Endothelial cell of umbilical vein (primary cell): ENCODE results near the gene ERG. TPM values are rescaled to one million over a fixed set of nuclear protein-coding genes. Genes with fewer than 3 reads are reported as not detected.

ENCODE experiments used
- BruUV-seq: library from RNA; stranded (reverse); fragments of 400-500 nt; replicated peaks from 2 replicates; lab custom pipeline; 2021; lab: Mats Ljungman, UMichigan
- CTCF ChIA-PET: fragments of 300-600, 350-600 bp; sonication (Branson Sonifier 250); formaldehyde crosslinking; loops from one replicate; lab custom pipeline; 2021; ENCODE audit warnings: antibody characterized with exemption, inconsistent platforms; lab: Charles Lee
- POLR2A ChIA-PET: fragments of 300-600, 350-600 bp; sonication (Branson Sonifier 250); formaldehyde crosslinking; loops from one replicate; lab custom pipeline; 2021; ENCODE audit warnings: antibody characterized with exemption, inconsistent platforms; lab: Charles Lee
- DNase-seq: peaks from one replicate; pipeline ENCODE4 v3.0.0-alpha.2; 2011; ENCODE audit warnings: low read depth, low spot score
- FAIRE-seq: peaks from 2 replicates; lab custom pipeline; 2011; peaks lifted over from hg19 to GRCh38; lab: Jason Lieb, UNC
- H2AFZ ChIP-seq: 2 replicates; pipeline ENCODE4 v1.6.0; 2012; ENCODE audit warnings: low read depth, low read length, control low read depth, inconsistent platforms
- H3K27ac ChIP-seq: 2 replicates; pipeline ENCODE4 v1.5.1; 2011; ENCODE audit warnings: low read depth, mild to moderate bottlenecking, control low read depth, low read length, moderate library complexity; ENCODE audit not compliant: insufficient read depth
- H3K27me3 ChIP-seq, 2 experiments: 2 replicates each; pipeline versions ENCODE4 v1.6.0 to v1.6.1; 2011; ENCODE audit warnings: low read length in 2 of 2, mixed read lengths in 1 of 2; ENCODE audit not compliant: control insufficient read depth in 2 of 2, insufficient read depth in 2 of 2
- H3K36me3 ChIP-seq, 2 experiments: 2 replicates in 1 of 2; 3 replicates in 1 of 2; pipeline ENCODE4 v1.5.1; 2011; ENCODE audit warnings: low read length in 2 of 2, mild to moderate bottlenecking in 1 of 2, moderate library complexity in 1 of 2; ENCODE audit not compliant: control insufficient read depth in 2 of 2, insufficient read depth in 2 of 2; ENCODE audit errors: extremely low read depth in 1 of 2
- H3K4me1 ChIP-seq: 3 replicates; pipeline ENCODE4 v1.5.1; 2011; ENCODE audit warnings: mild to moderate bottlenecking, low read length; ENCODE audit not compliant: control insufficient read depth, insufficient read depth; ENCODE audit errors: extremely low read depth
- H3K4me2 ChIP-seq: 2 replicates; pipeline ENCODE4 v1.6.1; 2011; ENCODE audit warnings: low read length, control low read depth, mixed read lengths; ENCODE audit not compliant: insufficient read depth
- H3K4me3 ChIP-seq, 3 experiments: fragments of 200-600 bp in 1 of 3; sonication (generic), shearing (Covaris generic) in 1 of 3; replicated peaks in 1 of 3; 2 replicates each; pipeline ENCODE4 v1.5.1; 2011 to 2016; ENCODE audit warnings: control low read depth in 3 of 3, low read length in 3 of 3, mild to moderate bottlenecking in 2 of 3, inconsistent platforms in 1 of 3, low read depth in 1 of 3, moderate library complexity in 1 of 3; ENCODE audit not compliant: insufficient read depth in 1 of 3
- H3K79me2 ChIP-seq: 2 replicates; pipeline ENCODE4 v1.6.0; 2012; ENCODE audit warnings: low read length, inconsistent platforms; ENCODE audit not compliant: control insufficient read depth, insufficient read depth
- H3K9ac ChIP-seq: replicated peaks from 2 replicates; pipeline ENCODE3; 2011; ENCODE audit warnings: low read length, control low read depth; ENCODE audit not compliant: insufficient read depth; ENCODE audit errors: extremely low read depth
- H3K9me1 ChIP-seq: replicated peaks from 3 replicates; pipeline ENCODE4 v1.6.0; 2011; ENCODE audit warnings: mild to moderate bottlenecking, low read length; ENCODE audit not compliant: control insufficient read depth, insufficient read depth; ENCODE audit errors: extremely low read depth
- H3K9me3 ChIP-seq: replicated peaks from 2 replicates; pipeline ENCODE4 v1.5.1; 2012; ENCODE audit warnings: low read length, inconsistent platforms; ENCODE audit not compliant: control insufficient read depth, insufficient read depth
- H4K20me1 ChIP-seq: replicated peaks from 2 replicates; pipeline ENCODE3; 2011; ENCODE audit warnings: mild to moderate bottlenecking, low read length; ENCODE audit not compliant: control insufficient read depth, insufficient read depth; ENCODE audit errors: extremely low read depth
- CTCF ChIP-seq, 2 donors: IDR thresholded peaks; 1 replicate in 1 of 2; 2 replicates in 1 of 2; pipeline ENCODE4 v1.5.1; 2011; ENCODE audit warnings: low read length in 2 of 2, mild to moderate bottlenecking in 2 of 2, moderate library complexity in 2 of 2, control low read depth in 1 of 2, inconsistent platforms in 1 of 2, low read depth in 1 of 2; ENCODE audit not compliant: insufficient read depth in 1 of 2; ENCODE audit errors: extremely low read depth in 1 of 2
- EZH2 ChIP-seq: IDR thresholded peaks from 2 replicates; pipeline ENCODE4 v1.6.1; 2012; ENCODE audit warnings: borderline replicate concordance, low read depth, mild to moderate bottlenecking, moderate library complexity, low read length, inconsistent platforms; ENCODE audit not compliant: severe bottlenecking
- FOS ChIP-seq: IDR thresholded peaks from 2 replicates; pipeline ENCODE4 v1.6.1; 2011; ENCODE audit warnings: mild to moderate bottlenecking, low read length, moderate library complexity, borderline replicate concordance; ENCODE audit not compliant: insufficient read depth
- GATA2 ChIP-seq: IDR thresholded peaks from 2 replicates; pipeline ENCODE4 v1.7.0; 2011; ENCODE audit warnings: low read depth, mild to moderate bottlenecking, moderate library complexity, mixed read lengths, low read length; ENCODE audit not compliant: insufficient read length, insufficient read depth
- JUN ChIP-seq: IDR thresholded peaks from 2 replicates; pipeline ENCODE4 v1.6.1; 2011; ENCODE audit warnings: borderline replicate concordance, low read depth; ENCODE audit not compliant: insufficient read length, insufficient read depth
- MYC ChIP-seq: IDR thresholded peaks from one replicate; pipeline ENCODE4 v1.6.1; 2011; ENCODE audit warnings: mild to moderate bottlenecking, low read depth, low read length
- POLR2A ChIP-seq: IDR thresholded peaks from 2 replicates; pipeline ENCODE4 v1.6.1; 2012; ENCODE audit warnings: low read depth, mild to moderate bottlenecking, control low read depth, low read length
- POLR2AphosphoS5 ChIP-seq: IDR thresholded peaks from 2 replicates; pipeline ENCODE4 v1.6.1; 2012; ENCODE audit warnings: low read depth, mild to moderate bottlenecking, control low read depth, low read length, moderate library complexity; ENCODE audit not compliant: insufficient read depth
- dilution Hi-C: fragments of 300-500 bp; cut with MboI; formaldehyde crosslinking; loops from one replicate; pipeline ENCODE4 v1.15.0; 2019; ENCODE audit warnings: low sequenced_read_pairs; ENCODE audit not compliant: extremely low pct_ligation_motif_present
- intact Hi-C: fragments of 100-400 bp; cut with micrococcal nuclease; formaldehyde crosslinking; loops from one replicate; pipeline ENCODE4 v1.10.0; 2022
- polyA plus RNA-seq, 4 experiments: library from polyadenylated mRNA; depleted of rRNA in 3 of 4; stranded (reverse) in 3 of 4; unstranded in 1 of 4; fragments of >200 nt; gene quantifications; 2 replicates each; pipeline versions ENCODE4 v1.2.1 to v1.2.3, GENCODE V29; 2011 to 2012; ENCODE audit warnings: missing spikeins in 1 of 4
- total RNA-seq: library from RNA; stranded (reverse); gene quantifications from 2 replicates; pipeline ENCODE4 v1.2.3, GENCODE V29; 2021

Gene ERG
- total and polyA plus RNA-seq, 2 donors (not counting 3 experiments of a cell fraction or from before 2014, with no cell fraction given): 173 to 210 TPM

- dilution Hi-C loops: no loop called here
- Histone ChIP-seq H3K79me2 (no peaks in the 10 kb centered on the region), H3K4me2 (peak overlapping the region; percentile 69), H2AFZ (no peak overlapping the region), H3K9me3 (no peaks in the 10 kb centered on the region), H3K27me3 (no peaks in the 10 kb centered on the region), H3K9ac (no peak overlapping the region), H3K4me3 (no peak overlapping the region), H3K36me3 (peaks cover 5 to 8% of the 10 kb centered on the region in 2 experiments), H3K27ac (peak overlapping the region; percentile 19), H4K20me1 (no peaks in the 10 kb centered on the region), H3K4me1 (peaks cover 54% of the 10 kb centered on the region), H3K9me1 (no peaks in the 10 kb centered on the region)
- DNase-seq (peak; percentile 90), FAIRE-seq (peak; percentile 55)
- TF ChIP-seq CTCF (IDR thresholded peaks at IDR 0.05; ENCODE audit: extremely low read depth in 1 of 2, insufficient read depth in 1 of 2, low read depth in 1 of 2, low read length in 2 of 2) (no peak), GATA2 (peak; percentile 89), MYC (no peak), POLR2AphosphoS5 (peak; percentile 69)
- intact Hi-C loops: no loop called here
- ChIA-PET CTCF (interaction anchor here (0.8 to 2.7 kb wide), 5 partner anchors 12 to 126 kb away, joined by 3 to 11 read pairs (median 3); no protein-coding TSS in a partner anchor), POLR2A (interaction anchor here (1.0 to 1.3 kb wide), 2 partner anchors 12 to 111 kb away, joined by 4 to 6 read pairs; no protein-coding TSS in a partner anchor)
- no TSS peak for BruUV-seq
Observed at GRCh38 chr21:38376693-38377092, 121.6 kb downstream of the ERG start.

- FAIRE-seq (peak; percentile 75), DNase-seq (no peak)
- no peak overlapping the region for H3K9ac ChIP-seq
- H3K27ac ChIP-seq: peak overlapping the region; percentile 19
- ChIA-PET POLR2A (interaction anchor here (1.0 to 1.3 kb wide), 2 partner anchors 13 to 112 kb away, joined by 4 to 6 read pairs; no protein-coding TSS in a partner anchor), CTCF (interaction anchor here (0.8 to 1.2 kb wide), 3 partner anchors 19 to 127 kb away, joined by 3 to 4 read pairs (median 3); no protein-coding TSS in a partner anchor)
- no peaks in the 10 kb centered on the region for H4K20me1 ChIP-seq
- intact Hi-C loops: no loop called here
- H3K4me2 ChIP-seq: peak overlapping the region; percentile 69
- H3K4me1 ChIP-seq: peaks cover 54% of the 10 kb centered on the region
- H3K36me3 ChIP-seq: peaks cover under 1 to 4% of the 10 kb centered on the region in 2 experiments
- H3K9me3 ChIP-seq: no peaks in the 10 kb centered on the region
- TF ChIP-seq POLR2A: no peak
- no peak for TF ChIP-seq MYC
- TF ChIP-seq FOS: no peak
- no peak for TF ChIP-seq POLR2AphosphoS5
- no peak for TF ChIP-seq EZH2
- no peak for TF ChIP-seq JUN
- TF ChIP-seq CTCF (IDR thresholded peaks at IDR 0.05; ENCODE audit: extremely low read depth in 1 of 2, insufficient read depth in 1 of 2, low read depth in 1 of 2, low read length in 2 of 2): no peak
- H3K9me1 ChIP-seq: no peaks in the 10 kb centered on the region
- dilution Hi-C loops: no loop called here
- BruUV-seq: no TSS peak
- no peaks in the 10 kb centered on the region for H3K79me2 ChIP-seq
- no peaks in the 10 kb centered on the region for H3K27me3 ChIP-seq
- H3K4me3 ChIP-seq: no peak overlapping the region
- H2AFZ ChIP-seq: peak overlapping the region; percentile 11
Observed at GRCh38 chr21:38376235-38376634, 122.0 kb downstream of the ERG start.
